Endodermal cell (in vitro differentiated cells): ENCODE data around the gene PSMC3. TPM values are rescaled to one million over a fixed set of nuclear protein-coding genes. Genes with fewer than 3 reads are reported as not detected.

Experiments used
- DNase-seq: peaks from one replicate; pipeline ENCODE4 v3.0.0-alpha.2; 2017
- H3K27ac ChIP-seq: 2 replicates; pipeline ENCODE4 v1.5.1; 2013; ENCODE audit warnings: mild to moderate bottlenecking, low read depth, low read length, moderate library complexity
- H3K27me3 ChIP-seq: 2 replicates; pipeline ENCODE4 v1.6.1; 2013; ENCODE audit warnings: mild to moderate bottlenecking, low read length, moderate library complexity; ENCODE audit not compliant: insufficient read depth, control insufficient read depth, poor library complexity, severe bottlenecking
- H3K36me3 ChIP-seq: 2 replicates; pipeline ENCODE4 v1.7.0; 2013; ENCODE audit warnings: mild to moderate bottlenecking, low read length, moderate library complexity; ENCODE audit not compliant: control insufficient read depth, insufficient read depth
- H3K4me1 ChIP-seq: one replicate; pipeline ENCODE4 v1.7.0; 2013; ENCODE audit warnings: low read length; ENCODE audit not compliant: control insufficient read depth, insufficient read depth
- H3K4me3 ChIP-seq: 2 replicates; pipeline ENCODE4 v1.5.1; 2013; ENCODE audit warnings: mild to moderate bottlenecking, low read length, moderate library complexity
- H3K9ac ChIP-seq: 2 replicates; pipeline ENCODE4 v1.6.1; 2013; ENCODE audit warnings: mild to moderate bottlenecking, low read length, moderate library complexity; ENCODE audit not compliant: poor library complexity, severe bottlenecking; ENCODE audit errors: extremely low read depth
- H3K9me3 ChIP-seq: 2 replicates; pipeline ENCODE4 v1.6.1; 2013; ENCODE audit warnings: mild to moderate bottlenecking, low read length, moderate library complexity; ENCODE audit not compliant: control insufficient read depth
- H3K27ac Mint-ChIP-seq: 2 replicates; pipeline ENCODE4 v1.8.0; 2020; ENCODE audit warnings: mixed read lengths
- H3K27me3 Mint-ChIP-seq: 2 replicates; pipeline ENCODE4 v1.8.0; 2021; ENCODE audit warnings: mild to moderate bottlenecking, mixed read lengths; ENCODE audit not compliant: insufficient read depth
- H3K36me3 Mint-ChIP-seq: 2 replicates; pipeline ENCODE4 v1.8.0; 2020; ENCODE audit warnings: low read depth, mixed read lengths
- H3K4me1 Mint-ChIP-seq: 2 replicates; pipeline ENCODE4 v1.8.0; 2020; ENCODE audit warnings: mixed read lengths
- H3K4me3 Mint-ChIP-seq: 2 replicates; pipeline ENCODE4 v1.8.0; 2020; ENCODE audit warnings: mild to moderate bottlenecking, moderate library complexity, mixed read lengths
- H3K9me3 Mint-ChIP-seq: 2 replicates; pipeline ENCODE4 v1.8.0; 2020; ENCODE audit warnings: mild to moderate bottlenecking, mixed read lengths
- WGBS, 2 experiments: methylation state at CpG; one replicate each; pipeline versions ENCODE4 v1.1.5 to v1.1.7; 2013; ENCODE audit warnings: missing lambda C conversion rate in 2 of 2, mixed read lengths in 1 of 2; ENCODE audit not compliant: insufficient coverage in 1 of 2, insufficient read length in 1 of 2; 5-methylcytosine and 5-hydroxymethylcytosine counted together
- total RNA-seq, 2 donors: library from RNA; stranded (reverse); fragmentation: NEBNext Ultra II Directional in 1 of 2; extraction: Animal tissue kit (Norgen Biotek cat#: 25700) in 1 of 2; gene quantifications; 2 replicates in 1 of 2; 3 replicates in 1 of 2; pipeline ENCODE4 v1.2.1, GENCODE V29; 2021
- TF ChIP-seq, protein P1 (sequence below): fragments of 200-600 bp; sonication (generic); conservative IDR thresholded peaks from 2 replicates; pipeline ENCODE4 v1.5.0; 2021; ENCODE audit warnings: antibody characterized with exemption, mild to moderate bottlenecking

PSMC3 gene
- total RNA-seq, 2 donors from 2014 or later, result 152 to 175 TPM

DNA sequence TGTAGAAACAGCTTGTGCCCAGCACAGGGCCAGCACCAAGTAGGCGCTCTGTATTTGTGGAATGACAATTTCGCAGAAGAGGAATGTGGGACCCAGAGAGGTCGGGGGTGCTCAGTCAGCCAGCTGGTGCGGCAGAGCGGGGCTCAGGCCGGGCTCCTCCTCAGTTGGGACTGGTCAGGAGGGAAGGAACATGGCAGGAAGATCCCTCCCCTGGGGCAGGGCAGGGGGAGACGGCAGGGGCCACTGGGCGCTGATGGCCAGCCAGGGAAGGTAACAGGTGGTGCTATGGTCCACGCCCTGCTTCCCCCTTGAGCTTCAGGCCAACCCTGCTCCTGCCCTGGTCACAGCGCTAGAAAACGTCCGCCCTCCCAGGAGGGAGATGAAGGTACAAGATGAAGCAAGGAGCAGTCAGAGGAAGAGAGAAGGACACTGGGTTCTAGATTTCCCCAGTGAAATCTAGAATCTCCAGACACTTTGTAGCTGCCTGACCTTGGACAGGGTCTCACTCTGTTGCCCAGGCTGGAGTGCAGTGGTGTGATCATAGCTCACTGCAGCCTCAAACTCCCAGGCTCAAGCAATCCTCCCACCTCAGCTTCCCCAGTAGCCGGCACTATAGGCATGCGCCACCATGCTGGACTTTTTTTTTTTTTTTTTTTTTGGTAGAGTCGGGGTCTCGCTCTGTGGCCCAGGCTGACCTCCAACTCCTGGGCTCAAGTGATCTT is 34.4 kb downstream of the PSMC3 start:
- H3K36me3 ChIP-seq, result no peaks in the 10 kb centered on the region
- Mint-ChIP-seq H3K27me3 (no peaks in the 10 kb centered on the region), H3K36me3 (no peaks in the 10 kb centered on the region), H3K4me3 (no peak overlapping the region), H3K27ac (no peak overlapping the region), H3K4me1 (no peaks in the 10 kb centered on the region), H3K9me3 (no peaks in the 10 kb centered on the region)
- TF ChIP-seq, protein P1, sequence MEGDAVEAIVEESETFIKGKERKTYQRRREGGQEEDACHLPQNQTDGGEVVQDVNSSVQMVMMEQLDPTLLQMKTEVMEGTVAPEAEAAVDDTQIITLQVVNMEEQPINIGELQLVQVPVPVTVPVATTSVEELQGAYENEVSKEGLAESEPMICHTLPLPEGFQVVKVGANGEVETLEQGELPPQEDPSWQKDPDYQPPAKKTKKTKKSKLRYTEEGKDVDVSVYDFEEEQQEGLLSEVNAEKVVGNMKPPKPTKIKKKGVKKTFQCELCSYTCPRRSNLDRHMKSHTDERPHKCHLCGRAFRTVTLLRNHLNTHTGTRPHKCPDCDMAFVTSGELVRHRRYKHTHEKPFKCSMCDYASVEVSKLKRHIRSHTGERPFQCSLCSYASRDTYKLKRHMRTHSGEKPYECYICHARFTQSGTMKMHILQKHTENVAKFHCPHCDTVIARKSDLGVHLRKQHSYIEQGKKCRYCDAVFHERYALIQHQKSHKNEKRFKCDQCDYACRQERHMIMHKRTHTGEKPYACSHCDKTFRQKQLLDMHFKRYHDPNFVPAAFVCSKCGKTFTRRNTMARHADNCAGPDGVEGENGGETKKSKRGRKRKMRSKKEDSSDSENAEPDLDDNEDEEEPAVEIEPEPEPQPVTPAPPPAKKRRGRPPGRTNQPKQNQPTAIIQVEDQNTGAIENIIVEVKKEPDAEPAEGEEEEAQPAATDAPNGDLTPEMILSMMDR, result no peak
- 95% methylated on average over 11 to 16 of the region's 16 CpGs for WGBS, 2 experiments
- no peak overlapping the region for H3K4me3 ChIP-seq
- H3K9me3 ChIP-seq, result no peaks in the 10 kb centered on the region
- no peak overlapping the region for H3K27ac ChIP-seq
- no peaks in the 10 kb centered on the region for H3K4me1 ChIP-seq
- no peak for DNase-seq
- H3K27me3 ChIP-seq, result no peaks in the 10 kb centered on the region
- H3K9ac ChIP-seq, result no peak overlapping the region

DNA sequence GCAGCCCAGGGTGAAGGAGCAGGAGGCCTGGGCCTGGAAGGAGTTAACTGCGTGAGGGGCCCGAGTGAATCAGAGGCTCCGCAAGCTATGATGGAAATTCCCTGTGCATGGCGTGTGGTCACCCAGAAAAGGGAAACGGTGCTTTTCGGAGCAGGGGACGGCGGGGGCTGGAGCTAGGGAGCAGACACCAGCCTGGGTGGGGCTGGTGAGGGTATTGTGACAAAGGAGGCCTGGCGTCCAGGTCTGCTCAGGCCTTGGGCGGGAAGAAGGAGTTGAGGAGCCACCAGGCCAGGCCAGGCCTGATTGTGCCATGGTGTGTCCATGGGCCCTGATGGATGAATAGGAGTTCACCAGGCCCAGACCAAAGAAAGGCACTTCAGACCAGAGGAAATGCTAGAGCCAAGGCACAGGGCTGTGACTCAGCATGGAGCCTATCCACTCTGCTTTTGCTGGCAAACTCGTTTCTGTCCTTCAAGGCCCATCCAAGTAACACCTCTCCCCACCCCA is 35.1 kb downstream of the PSMC3 start:
- DNase-seq, result peak; percentile 44
- H3K4me3 Mint-ChIP-seq, result no peak overlapping the region

DNA sequence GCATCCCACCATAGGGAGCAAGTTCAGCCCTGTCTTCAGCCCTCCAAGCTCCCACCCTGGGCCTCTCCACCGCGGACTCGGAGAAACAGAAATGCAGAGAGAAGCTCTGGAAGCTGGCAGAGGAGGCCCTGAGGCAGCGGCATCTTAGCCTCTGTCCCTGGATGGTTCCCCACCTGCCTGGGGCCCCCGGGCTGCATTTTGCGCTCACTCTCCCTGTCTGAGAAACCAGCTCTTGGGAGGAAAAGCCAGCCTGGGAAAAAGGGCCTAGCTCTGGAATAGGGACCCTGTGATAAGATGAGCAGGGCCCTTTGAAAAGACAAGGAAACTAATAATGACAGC is 35.8 kb downstream of the PSMC3 start:
- no peak overlapping the region for H3K4me3 ChIP-seq
- Mint-ChIP-seq H3K9me3 (no peaks in the 10 kb centered on the region), H3K36me3 (no peaks in the 10 kb centered on the region), H3K4me1 (no peaks in the 10 kb centered on the region), H3K4me3 (no peak overlapping the region), H3K27me3 (no peaks in the 10 kb centered on the region), H3K27ac (no peak overlapping the region)
- H3K9ac ChIP-seq, result no peak overlapping the region
- 96 to 97% methylated on average over 5 to 6 of the region's 6 CpGs for WGBS, 2 experiments
- H3K4me1 ChIP-seq, result no peaks in the 10 kb centered on the region
- no peaks in the 10 kb centered on the region for H3K9me3 ChIP-seq
- TF ChIP-seq, protein P1, result no peak
- no peak for DNase-seq
- no peaks in the 10 kb centered on the region for H3K36me3 ChIP-seq
- no peak overlapping the region for H3K27ac ChIP-seq
- H3K27me3 ChIP-seq, result no peaks in the 10 kb centered on the region

More for the DNA sequence above, 35.1 kb downstream of the PSMC3 start:
- H3K4me1 ChIP-seq, result no peaks in the 10 kb centered on the region
- H3K9ac ChIP-seq, result no peak overlapping the region
- Mint-ChIP-seq H3K36me3 (no peaks in the 10 kb centered on the region), H3K9me3 (no peaks in the 10 kb centered on the region), H3K4me1 (no peaks in the 10 kb centered on the region), H3K27me3 (no peaks in the 10 kb centered on the region), H3K27ac (peak overlapping the region; percentile 64)
- no peak overlapping the region for H3K4me3 ChIP-seq
- WGBS, 2 experiments, result 95% methylated on average over 10 to 11 of the region's 11 CpGs
- no peaks in the 10 kb centered on the region for H3K36me3 ChIP-seq
- H3K9me3 ChIP-seq, result no peaks in the 10 kb centered on the region
- no peaks in the 10 kb centered on the region for H3K27me3 ChIP-seq
- TF ChIP-seq, protein P1, result no peak
- H3K27ac ChIP-seq, result no peak overlapping the region
